CD4-positive, alpha-beta T cell treated with Interleukin-10 for 1 hour (primary cell): ENCODE measurements around the gene MT3.
"Not testable (repeated sequence)": the region's sequence is repeated elsewhere in the genome, so short reads cannot be mapped to it uniquely, and the experiment has no call there.

Experiments
- DNase-seq: peaks from one replicate; pipeline ENCODE4 v3.0.0-alpha.2; 2020

MT3 gene

GRCh38 chr16:56610017-56610608 is 20.8 kb downstream of the MT3 start:
- DNase-seq = peak; percentile 74

- no peak for DNase-seq
Measured at GRCh38 chr16:56610609-56611111, 21.3 kb downstream of the MT3 start.

GRCh38 chr16:56611281-56611833 is 22.0 kb downstream of the MT3 start:
- no peak for DNase-seq

- DNase-seq = no peak
Measured at GRCh38 chr16:56613706-56614105, 24.4 kb downstream of the MT3 start.

GRCh38 chr16:56614549-56614991 is 25.2 kb downstream of the MT3 start:
- no peak for DNase-seq

GRCh38 chr16:56615353-56615752 is 26.0 kb downstream of the MT3 start:
- no peak for DNase-seq

GRCh38 chr16:56616608-56617211 is 27.4 kb downstream of the MT3 start:
- DNase-seq = no peak

GRCh38 chr16:56617212-56618085 is 28.1 kb downstream of the MT3 start:
- DNase-seq = peak; percentile 46

- no peak for DNase-seq
Measured at GRCh38 chr16:56618138-56618537, 28.8 kb downstream of the MT3 start.

- no peak for DNase-seq
Measured at GRCh38 chr16:56620339-56620897, 31.1 kb downstream of the MT3 start.

GRCh38 chr16:56621665-56622445 is 32.5 kb downstream of the MT3 start:
- DNase-seq = not testable (repeated sequence)

- not testable (repeated sequence) for DNase-seq
Measured at GRCh38 chr16:56623184-56623583, 33.9 kb downstream of the MT3 start.

GRCh38 chr16:56623637-56624036 is 34.3 kb downstream of the MT3 start:
- DNase-seq = no peak

- peak; percentile 33 for DNase-seq
Measured at GRCh38 chr16:56625140-56625942, 36.0 kb downstream of the MT3 start, which contains the start of gene MT1E. Gene MT1E (plus strand): TSS chr16:56625781. CDS start chr16:56625852, 71 bp downstream.

- DNase-seq = no peak
Measured at GRCh38 chr16:56625943-56626654, 36.8 kb downstream of the MT3 start.

GRCh38 chr16:56626685-56627084 is 37.4 kb downstream of the MT3 start:
- no peak for DNase-seq

GRCh38 chr16:56628486-56629350 is 39.4 kb downstream of the MT3 start:
- DNase-seq = no peak

GRCh38 chr16:56629531-56629930 is 40.2 kb downstream of the MT3 start:
- DNase-seq = no peak

GRCh38 chr16:56630134-56630533 is 40.8 kb downstream of the MT3 start:
- no peak for DNase-seq
